GM12873 (cell line): ENCODE data around the gene NEDD1.

Experiments used
- CTCF ChIP-seq: IDR thresholded peaks from 2 replicates; pipeline ENCODE4 v1.5.1; 2012; ENCODE audit warnings: low read depth, mild to moderate bottlenecking, moderate library complexity, low read length, control low read depth; ENCODE audit not compliant: insufficient read depth; ENCODE audit errors: missing control alignments

The NEDD1 gene

GRCh38 chr12:96919510-96920210 lies 12.6 kb downstream of the NEDD1 start:
- no peak for TF ChIP-seq CTCF

GRCh38 chr12:96948782-96949181 lies 41.7 kb downstream of the NEDD1 start:
- no peak for TF ChIP-seq CTCF

GRCh38 chr12:96979532-96979931 lies 72.5 kb downstream of the NEDD1 start:
- TF ChIP-seq CTCF: no peak

- no peak for TF ChIP-seq CTCF
These were observed 73.9 kb downstream of the NEDD1 start for GRCh38 chr12:96980991-96981414.

GRCh38 chr12:96981911-96982310 lies 74.9 kb downstream of the NEDD1 start:
- TF ChIP-seq CTCF: no peak

GRCh38 chr12:96982671-96983070 lies 75.6 kb downstream of the NEDD1 start:
- TF ChIP-seq CTCF: no peak

- TF ChIP-seq CTCF: peak; percentile 86
These were observed 78.7 kb downstream of the NEDD1 start for GRCh38 chr12:96985515-96986362.
